Activated CD8-positive, alpha-beta T cell treated with anti-CD3 and anti-CD28 coated beads for 36 hours (primary cell): ENCODE data around the gene CDH12. TPM values are rescaled to one million over a fixed set of nuclear protein-coding genes. Genes with fewer than 3 reads are reported as not detected.

Source experiments
- ATAC-seq: fragments of 200-7000 bp; cut with Tn5 transposase; one replicate; pipeline ENCODE4 v1.10.0; 2021; ENCODE audit warnings: mild to moderate bottlenecking, moderate library complexity
- CTCF ChIA-PET: fragments of 350-600 bp; sonication (Branson Sonifier 250); formaldehyde crosslinking; loops from one replicate; lab custom pipeline; 2021; ENCODE audit warnings: antibody characterized with exemption; lab: Charles Lee
- POLR2A ChIA-PET: fragments of 350-600 bp; sonication (Branson Sonifier 250); formaldehyde crosslinking; loops from one replicate; lab custom pipeline; 2021; ENCODE audit warnings: antibody characterized with exemption; lab: Charles Lee
- DNase-seq: peaks from one replicate; pipeline ENCODE4 v3.0.0-alpha.2; 2020
- H3K27ac Mint-ChIP-seq: one replicate; pipeline ENCODE4 v1.8.0; 2021; ENCODE audit warnings: mild to moderate bottlenecking, mixed read lengths
- H3K27me3 Mint-ChIP-seq: one replicate; pipeline ENCODE4 v1.8.0; 2021; ENCODE audit warnings: mixed read lengths
- H3K36me3 Mint-ChIP-seq: one replicate; pipeline ENCODE4 v1.8.0; 2021; ENCODE audit warnings: low read depth, mixed read lengths
- H3K4me1 Mint-ChIP-seq: one replicate; pipeline ENCODE4 v1.8.0; 2021; ENCODE audit warnings: low read depth, mixed read lengths
- H3K4me3 Mint-ChIP-seq: one replicate; pipeline ENCODE4 v1.8.0; 2021; ENCODE audit warnings: mild to moderate bottlenecking, moderate library complexity, mixed read lengths
- H3K9me3 Mint-ChIP-seq: one replicate; pipeline ENCODE4 v1.8.0; 2021; ENCODE audit warnings: mixed read lengths
- CTCF ChIP-seq: fragments of 200-600 bp; IDR thresholded peaks from one replicate; pipeline ENCODE4 v1.8.0; 2022; ENCODE audit warnings: antibody characterized with exemption, mild to moderate bottlenecking
- intact Hi-C: fragments of 100-400 bp; cut with micrococcal nuclease; formaldehyde crosslinking; loops from one replicate; pipeline ENCODE4 v1.10.0; 2022
- total RNA-seq, 2 experiments: library from RNA; stranded (reverse); gene quantifications; one replicate each; pipeline ENCODE4 v1.2.3, GENCODE V29; 2021

CDH12 gene
- total RNA-seq, 2 experiments from 2014 or later: not detected

- H3K4me3 Mint-ChIP-seq: no peak overlapping the region
- no peak for ATAC-seq
- peaks cover 12% of the 10 kb centered on the region for H3K9me3 Mint-ChIP-seq
- DNase-seq: no peak
- intact Hi-C loops: no loop called here
- POLR2A ChIA-PET: no interaction called here
- no peaks in the 10 kb centered on the region for H3K4me1 Mint-ChIP-seq
- no peak overlapping the region for H3K27ac Mint-ChIP-seq
- H3K36me3 Mint-ChIP-seq: no peaks in the 10 kb centered on the region
- CTCF ChIA-PET: no interaction called here
- no peak for TF ChIP-seq CTCF
- H3K27me3 Mint-ChIP-seq: no peaks in the 10 kb centered on the region
Observed at GRCh38 chr5:21774281-21774680, 1078.9 kb downstream of the CDH12 start.

- no peak for TF ChIP-seq CTCF
- intact Hi-C loops: no loop called here
- no peak overlapping the region for H3K27ac Mint-ChIP-seq
- peaks cover 12% of the 10 kb centered on the region for H3K9me3 Mint-ChIP-seq
- POLR2A ChIA-PET: no interaction called here
- CTCF ChIA-PET: no interaction called here
- no peak for DNase-seq
- no peak for ATAC-seq
- H3K27me3 Mint-ChIP-seq: no peaks in the 10 kb centered on the region
- H3K4me3 Mint-ChIP-seq: no peak overlapping the region
- no peaks in the 10 kb centered on the region for H3K4me1 Mint-ChIP-seq
- no peaks in the 10 kb centered on the region for H3K36me3 Mint-ChIP-seq
Observed at GRCh38 chr5:21773456-21773855, 1079.7 kb downstream of the CDH12 start.

- Mint-ChIP-seq H3K4me1 (no peaks in the 10 kb centered on the region), H3K9me3 (peaks cover 5% of the 10 kb centered on the region), H3K4me3 (no peak overlapping the region), H3K27ac (no peak overlapping the region), H3K27me3 (no peaks in the 10 kb centered on the region), H3K36me3 (no peaks in the 10 kb centered on the region)
- ChIA-PET POLR2A (no interaction called here), CTCF (no interaction called here)
- intact Hi-C loops: no loop called here
- DNase-seq (no peak), ATAC-seq (no peak)
- no peak for TF ChIP-seq CTCF
Observed at GRCh38 chr5:21765406-21765805, 1087.7 kb downstream of the CDH12 start.

- ATAC-seq: no peak
- CTCF ChIA-PET: no interaction called here
- H3K4me3 Mint-ChIP-seq: no peak overlapping the region
Observed at GRCh38 chr5:21739096-21739495, 1114.0 kb downstream of the CDH12 start.

GRCh38 chr5:21723500-21723899, 1129.6 kb downstream of the CDH12 start:
- CTCF ChIA-PET: no interaction called here
- TF ChIP-seq CTCF: no peak
- peaks cover 8% of the 10 kb centered on the region for H3K9me3 Mint-ChIP-seq
- ATAC-seq: no peak
- H3K4me3 Mint-ChIP-seq: no peak overlapping the region
- POLR2A ChIA-PET: no interaction called here
- intact Hi-C loops: no loop called here
- no peaks in the 10 kb centered on the region for H3K27me3 Mint-ChIP-seq
- H3K36me3 Mint-ChIP-seq: no peaks in the 10 kb centered on the region
- no peak for DNase-seq
- H3K27ac Mint-ChIP-seq: no peak overlapping the region
- H3K4me1 Mint-ChIP-seq: no peaks in the 10 kb centered on the region

More at GRCh38 chr5:21739096-21739495, 1114.0 kb downstream of the CDH12 start:
- no peak for DNase-seq
- POLR2A ChIA-PET: no interaction called here
- Mint-ChIP-seq H3K4me1 (no peaks in the 10 kb centered on the region), H3K36me3 (no peaks in the 10 kb centered on the region), H3K27ac (no peak overlapping the region), H3K9me3 (peaks cover 3% of the 10 kb centered on the region), H3K27me3 (no peaks in the 10 kb centered on the region)
- TF ChIP-seq CTCF: no peak
- intact Hi-C loops: no loop called here
